Measurements from ENCODE around the gene QRSL1.

DNA sequence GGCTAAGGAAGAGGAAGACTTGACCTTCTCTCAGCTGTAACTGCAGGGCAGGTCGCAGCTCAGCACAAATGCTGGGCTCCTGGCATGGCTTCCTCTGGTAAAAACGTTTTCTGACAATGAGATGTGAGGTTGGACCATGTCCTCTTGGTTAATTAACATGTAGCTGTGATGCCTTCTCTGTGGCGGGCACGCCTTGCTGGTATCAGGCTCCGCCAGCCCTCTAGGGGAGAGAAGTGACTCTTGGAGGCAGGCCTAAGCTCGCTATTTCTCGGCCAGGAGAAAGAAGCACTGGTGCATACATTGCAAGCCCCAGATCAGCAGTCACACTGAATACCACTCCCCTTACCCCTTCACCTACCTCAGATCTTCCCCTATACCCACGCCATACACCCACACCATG is 65.0 kb downstream of the QRSL1 start:
- TF ChIP-seq POLR2A (IDR thresholded peaks at IDR 0.05): no peak
- TF ChIP-seq CTCF (IDR thresholded peaks at IDR 0.05): no peak

All from body of pancreas (tissue), 4 donors.